ENCODE results near the gene ST14.

GRCh38 chr11:130165601-130166456 is 6.2 kb downstream of the ST14 start:
- TF ChIP-seq CTCF (IDR thresholded peaks at IDR 0.05; ENCODE audit: insufficient read depth, low read length) (no peak), POLR2AphosphoS5 (IDR thresholded peaks at IDR 0.05; ENCODE audit: low read depth) (peak; percentile 53; the same call in 1 of the 2 replicates), REST (IDR thresholded peaks at IDR 0.05; ENCODE audit: insufficient replicate concordance, low read depth) (no peak), GABPA (IDR thresholded peaks at IDR 0.05; ENCODE audit: low read depth) (peak; percentile 19; the same call in 1 of the 2 replicates)
